HTERT RPE-1 (cell line): ENCODE data around the gene NCOA4.
"Not testable (repeated sequence)": the region's sequence is repeated elsewhere in the genome, so short reads cannot be mapped to it uniquely, and the experiment has no call there.

Source experiments
- in situ Hi-C: fragments of 300-500 bp; cut with MboI; formaldehyde crosslinking; loops from 4 replicates; pipeline ENCODE4 v1.14.3; 2020; ENCODE audit warnings: low sequenced_read_pairs

NCOA4 gene

DNA sequence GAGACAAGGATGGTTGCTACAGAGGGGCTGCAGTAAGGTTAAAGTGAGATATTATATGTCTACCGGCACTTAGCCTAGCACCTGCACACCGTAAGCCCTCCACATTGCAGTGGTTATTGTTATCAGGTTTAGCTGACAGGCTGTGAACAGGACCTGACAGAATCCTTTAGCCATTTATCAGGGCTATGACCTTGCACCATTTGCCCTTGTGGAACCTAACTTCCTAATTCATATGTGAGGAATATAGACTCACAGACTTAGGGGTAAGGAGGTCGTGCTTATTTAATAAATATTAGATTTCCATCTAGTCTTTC lies 10.1 kb downstream of the NCOA4 start:
- in situ Hi-C loops: no loop called here

DNA sequence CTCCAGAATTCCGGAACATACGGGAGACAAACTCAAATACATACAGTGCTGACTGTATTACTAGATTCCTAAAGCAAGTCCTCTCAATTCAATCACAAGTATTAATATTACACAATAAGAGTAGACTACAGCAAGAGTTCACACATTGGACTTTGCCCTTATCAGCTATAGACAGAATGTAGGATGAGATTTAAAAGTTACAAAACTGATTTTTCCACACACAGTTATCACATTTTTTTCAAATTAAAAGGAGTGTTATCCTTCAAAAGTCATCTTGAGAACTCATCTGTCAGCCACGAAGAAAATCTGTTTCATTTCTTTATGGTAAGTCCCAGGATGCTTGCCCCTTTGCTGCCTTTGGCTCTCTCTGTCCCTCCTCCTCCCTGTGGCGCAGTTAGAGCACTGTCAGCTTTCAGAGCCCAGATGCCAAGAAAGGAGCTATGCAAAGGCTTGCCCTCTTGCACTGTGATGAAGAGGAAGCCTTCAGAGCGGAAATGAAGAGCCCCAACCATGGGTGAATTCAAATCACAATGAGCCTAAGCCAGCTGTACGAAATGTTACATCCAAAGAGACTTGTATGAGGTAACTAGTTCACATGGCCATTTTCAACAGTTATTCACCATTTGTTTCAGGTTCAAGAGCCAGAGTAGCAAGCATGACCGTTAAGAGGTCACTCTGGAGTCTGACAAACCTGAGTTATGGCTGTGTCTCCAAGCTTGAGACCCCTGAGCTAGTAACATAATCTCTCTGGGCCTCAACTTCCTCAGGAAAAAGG lies 10.7 kb downstream of the NCOA4 start:
- in situ Hi-C loops: no loop called here

- in situ Hi-C loops: no loop called here
Observed at GRCh38 chr10:46019177-46019528, 11.3 kb downstream of the NCOA4 start.

- in situ Hi-C loops: no loop called here
Observed at GRCh38 chr10:46018453-46019176, 11.8 kb downstream of the NCOA4 start.

- in situ Hi-C loops: no loop called here
Observed at GRCh38 chr10:46017733-46018132, 12.7 kb downstream of the NCOA4 start.

GRCh38 chr10:46016811-46017210 lies 13.6 kb downstream of the NCOA4 start:
- in situ Hi-C loops: no loop called here

- in situ Hi-C loops: no loop called here
Observed at GRCh38 chr10:46016190-46016589, 14.2 kb downstream of the NCOA4 start.

DNA sequence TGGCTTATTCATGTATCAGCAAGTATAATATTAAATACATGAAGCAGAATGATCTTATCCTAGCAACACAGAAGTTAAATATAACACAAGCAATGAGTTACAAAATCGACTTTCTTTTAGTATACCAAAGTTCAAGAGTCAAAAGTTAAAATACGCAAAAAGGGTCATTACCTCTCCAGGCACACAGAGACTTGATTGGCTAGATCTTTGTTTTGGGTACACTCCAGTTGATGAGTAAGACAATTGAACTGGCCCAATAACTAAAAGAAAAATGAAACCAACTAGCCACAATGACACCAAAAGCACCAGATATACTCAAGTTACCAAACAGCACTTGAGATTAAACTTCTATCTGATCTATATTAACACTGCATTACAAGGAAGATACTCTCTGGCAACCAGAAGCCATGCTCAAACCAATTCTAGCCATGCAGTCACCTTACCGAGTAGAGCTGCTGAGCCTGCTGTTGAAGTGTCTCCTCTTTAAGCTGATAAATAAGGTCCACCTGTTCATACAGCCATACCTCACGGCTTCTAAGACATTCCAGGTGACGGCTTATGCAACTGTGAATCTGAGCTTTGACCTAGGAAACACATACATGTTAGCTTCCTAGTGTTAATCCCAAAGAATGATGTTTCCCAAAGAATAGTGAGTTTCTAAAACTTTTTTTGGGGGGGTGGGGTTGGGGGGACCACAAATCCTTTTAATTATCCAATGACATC lies 15.6 kb downstream of the NCOA4 start:
- in situ Hi-C loops: no loop called here

GRCh38 chr10:46014206-46014605 lies 16.2 kb downstream of the NCOA4 start:
- in situ Hi-C loops: no loop called here

DNA sequence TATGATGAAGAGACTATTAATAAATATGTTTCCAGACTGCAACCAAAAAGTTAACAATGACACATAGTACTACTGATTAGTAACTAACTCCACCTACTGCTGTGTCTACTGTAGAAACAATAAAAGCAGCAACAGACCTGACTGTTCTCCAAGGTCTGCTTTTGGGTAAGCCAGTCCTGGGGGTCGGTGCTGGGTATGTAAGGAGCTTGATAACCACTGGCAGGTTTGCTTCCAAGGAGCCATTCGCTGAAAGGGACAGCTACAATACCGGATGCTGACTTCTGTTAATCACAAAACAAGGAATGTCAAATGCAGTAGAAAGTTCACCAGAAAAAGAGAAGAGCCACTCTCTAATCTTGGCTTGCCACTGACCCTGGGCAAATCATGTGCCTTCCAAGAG lies 17.7 kb downstream of the NCOA4 start:
- in situ Hi-C loops: no loop called here

DNA sequence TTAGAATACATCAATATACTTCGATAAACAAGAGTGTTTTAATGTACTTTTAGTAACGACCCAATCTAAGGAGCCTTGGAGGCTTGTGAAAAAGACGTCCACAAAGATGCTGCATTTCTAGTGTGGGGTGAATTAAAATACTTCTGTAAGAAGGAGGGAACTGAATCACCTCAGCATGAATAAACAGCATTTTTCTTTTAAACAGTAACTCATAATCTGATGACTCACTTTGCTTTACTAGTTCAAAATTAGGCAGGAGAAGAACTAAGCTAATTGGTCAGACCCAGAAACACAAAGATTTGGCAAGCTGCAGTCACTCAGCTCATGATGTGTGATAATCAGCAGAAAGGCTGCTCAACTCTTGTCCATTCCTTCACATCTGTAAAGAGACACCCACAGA lies 24.2 kb downstream of the NCOA4 start:
- in situ Hi-C loops: no loop called here

GRCh38 chr10:46005383-46005782 lies 25.0 kb downstream of the NCOA4 start:
- in situ Hi-C loops: no loop called here

- in situ Hi-C loops: no loop called here
Observed at GRCh38 chr10:46004963-46005362, 25.5 kb downstream of the NCOA4 start.

DNA sequence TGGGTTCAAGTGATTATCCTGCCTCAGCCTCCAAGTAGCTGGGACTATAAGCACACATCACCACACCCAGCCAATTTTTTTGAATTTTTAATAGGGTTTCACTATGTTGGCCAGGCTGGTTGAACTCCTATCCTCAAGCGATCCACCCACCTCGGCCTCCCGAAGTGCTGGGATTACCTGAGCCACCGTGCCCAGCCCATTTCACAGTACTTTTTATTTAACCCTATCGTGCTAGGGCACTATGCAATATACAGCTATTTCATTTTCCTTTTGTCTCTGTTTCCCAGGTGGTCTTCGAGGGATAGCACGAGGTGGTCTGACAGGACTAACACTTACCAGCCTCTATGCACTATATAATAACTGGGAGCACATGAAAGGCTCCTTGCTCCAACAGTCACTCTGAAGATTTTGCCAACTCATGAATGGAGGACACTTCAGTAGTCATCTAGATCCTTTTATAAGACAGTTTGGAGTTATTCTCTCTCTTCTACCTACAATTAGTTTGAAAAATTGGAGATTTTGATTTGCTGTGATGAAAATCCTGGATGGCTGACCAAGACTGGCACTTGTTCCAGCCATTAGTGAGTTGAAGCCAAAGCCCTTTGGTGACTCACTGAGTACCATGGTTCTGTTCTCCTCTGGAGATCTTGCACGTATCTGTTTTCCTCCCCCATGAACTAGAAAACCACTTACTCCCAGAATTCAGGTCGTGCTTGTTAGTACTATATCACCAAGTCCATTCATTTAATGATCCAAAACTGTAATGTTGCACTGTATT lies 27.3 kb downstream of the NCOA4 start:
- in situ Hi-C loops: no loop called here

- in situ Hi-C loops: not testable (repeated sequence)
Observed at GRCh38 chr10:46002189-46002687, 28.2 kb downstream of the NCOA4 start.

- in situ Hi-C loops: no loop called here
Observed at GRCh38 chr10:46001187-46001756, 29.2 kb downstream of the NCOA4 start.

DNA sequence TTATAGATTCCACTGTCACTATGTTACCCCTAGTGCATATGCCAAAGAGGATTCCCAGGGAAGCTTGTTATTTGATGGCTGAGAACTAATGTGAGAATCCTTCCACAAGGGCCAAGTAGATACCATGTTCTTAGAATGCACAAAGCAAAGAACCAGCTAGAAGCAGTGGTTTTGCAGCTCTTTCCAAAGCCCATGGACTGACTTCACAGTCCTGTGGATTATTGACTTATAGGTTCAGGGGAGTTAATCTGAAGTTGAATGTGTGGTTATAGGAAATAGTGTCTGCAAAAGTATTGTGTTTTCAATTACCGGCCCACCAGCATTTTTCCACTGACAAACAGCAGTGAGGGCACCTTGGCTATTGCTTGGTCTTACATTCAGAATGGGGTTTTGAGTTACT lies 29.9 kb downstream of the NCOA4 start:
- in situ Hi-C loops: no loop called here

DNA sequence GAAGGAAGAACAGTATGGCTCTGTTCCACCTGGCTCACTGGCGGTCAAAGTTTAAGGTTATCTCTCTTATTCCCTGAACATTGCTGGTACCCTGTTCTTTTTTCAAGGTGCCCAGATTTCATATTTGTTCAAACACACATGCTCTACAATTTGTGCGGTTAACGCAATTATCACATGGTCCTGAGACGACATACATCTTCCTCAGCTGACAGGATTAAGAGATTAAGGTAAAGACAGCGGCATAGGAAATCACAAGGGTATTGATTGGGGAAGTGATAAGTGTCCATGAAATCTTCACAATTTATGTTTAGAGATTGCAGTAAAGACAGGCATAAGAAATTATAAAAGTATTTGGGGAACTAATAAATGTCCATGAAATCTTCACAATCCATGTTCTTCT lies 30.5 kb downstream of the NCOA4 start:
- in situ Hi-C loops: not testable (repeated sequence)

DNA sequence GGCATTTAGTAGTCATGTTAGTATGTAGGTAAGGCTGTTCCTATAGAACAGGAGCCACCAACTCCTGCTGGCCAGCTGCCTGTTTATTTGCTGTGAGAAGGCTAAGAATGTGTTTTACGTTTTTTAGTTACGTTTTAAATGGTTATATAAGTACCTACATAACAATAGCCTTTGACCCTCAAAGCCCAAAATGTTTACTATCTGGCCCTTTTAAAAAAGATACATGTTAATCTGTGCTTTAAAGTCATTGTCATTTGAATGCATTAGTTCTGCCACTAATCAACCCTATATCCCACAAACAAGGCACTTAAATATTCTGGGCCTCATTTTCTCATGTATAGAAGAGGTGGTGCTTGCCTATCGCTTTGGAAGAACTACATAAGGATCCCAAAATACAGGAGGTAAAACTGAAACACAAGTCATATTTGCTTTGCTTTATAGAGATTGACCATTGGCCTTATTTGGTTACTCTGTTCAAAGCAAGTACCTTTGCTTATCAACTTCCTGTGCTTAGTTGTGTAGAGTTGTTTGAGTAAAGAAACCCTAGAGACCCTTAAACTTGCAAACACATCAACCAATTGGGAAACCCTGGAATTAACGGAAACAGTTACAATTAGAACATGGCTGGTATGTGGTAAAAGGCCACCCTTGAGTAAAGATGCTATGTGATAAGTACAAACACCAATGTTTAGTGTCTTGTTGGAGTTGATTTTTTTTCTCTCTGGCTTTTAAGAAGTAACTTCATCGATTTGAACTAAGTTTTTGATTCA lies 32.2 kb downstream of the NCOA4 start:
- in situ Hi-C loops: no loop called here

DNA sequence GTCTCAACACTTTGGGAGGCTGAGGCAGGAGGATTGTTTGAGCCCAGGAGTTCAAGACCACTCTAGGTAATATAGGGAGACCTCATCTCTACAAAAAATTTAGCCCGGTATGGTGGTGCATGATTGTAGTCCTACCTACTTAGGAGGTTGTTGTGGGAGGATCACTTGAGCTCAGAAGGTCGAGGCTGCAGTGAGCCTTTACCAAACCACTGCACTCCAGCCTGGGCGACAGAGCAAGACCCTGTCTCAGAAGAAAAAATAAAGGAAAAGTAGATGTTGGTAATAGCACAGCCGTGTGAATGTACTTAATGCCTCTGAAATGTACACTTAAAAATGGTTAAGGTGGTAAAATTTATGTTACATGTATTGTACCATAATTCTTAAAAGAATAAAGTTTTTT lies 32.9 kb downstream of the NCOA4 start:
- in situ Hi-C loops: no loop called here
